A549 (cell line): ENCODE results near the gene CTBP2. TPM values are rescaled to one million over a fixed set of nuclear protein-coding genes. Genes with fewer than 3 reads are reported as not detected.

Experiments
- ATAC-seq, 2 experiments: fragments of 200-7000 bp in 1 of 2; fragments of >200 bp in 1 of 2; cut with Nextera tagmentation in 1 of 2; cut with Tn5 transposase in 1 of 2; 3 replicates each; pipeline versions ENCODE4 v1.8.0 to v1.9.1; 2018 to 2020; ENCODE audit warnings: mild to moderate bottlenecking in 1 of 2, moderate library complexity in 1 of 2
- CTCF ChIA-PET: fragments of 300-600 bp; sonication (Branson Sonifier 250); formaldehyde crosslinking; extraction: SDS; loops from one replicate; lab custom pipeline; 2021; ENCODE audit warnings: antibody characterized with exemption, inconsistent platforms; lab: Yijun Ruan, JAX
- POLR2A ChIA-PET: fragments of 350-600 bp; formaldehyde crosslinking; extraction: SDS; loops from one replicate; lab custom pipeline; 2021; ENCODE audit warnings: antibody characterized with exemption, inconsistent platforms; lab: Yijun Ruan, JAX
- DNase-seq, 2 experiments: peaks; one replicate each; pipeline versions ENCODE4 v3.0.0 to v3.0.0-alpha.2; 2011 to 2016; ENCODE audit warnings: low read depth in 1 of 2, low spot score in 1 of 2
- FAIRE-seq: peaks from 2 replicates; lab custom pipeline; 2011; peaks lifted over from hg19 to GRCh38; lab: Jason Lieb, UNC
- H3K27ac ChIP-seq, 2 experiments: fragments of >200 bp; sonication (Bioruptor Twin); formaldehyde crosslinking; 3 replicates each; pipeline ENCODE4 v1.5.1; 2016 to 2017
- H3K4me1 ChIP-seq: fragments of >200 bp; sonication (Bioruptor Twin); formaldehyde crosslinking; 3 replicates; pipeline ENCODE4 v1.6.1; 2016
- H3K4me2 ChIP-seq: fragments of >200 bp; sonication (Bioruptor Twin); formaldehyde crosslinking; 3 replicates; pipeline ENCODE4 v1.6.1; 2016
- H3K4me3 ChIP-seq: fragments of >200 bp; sonication (Bioruptor Twin); formaldehyde crosslinking; 3 replicates; pipeline ENCODE4 v1.5.1; 2016
- H3K9me3 ChIP-seq: fragments of >200 bp; sonication (Bioruptor Twin); formaldehyde crosslinking; 3 replicates; pipeline ENCODE4 v1.6.1; 2016
- CHD2 ChIP-seq: fragments of 150-350 bp; IDR thresholded peaks from 2 replicates; pipeline ENCODE4 v1.6.1; 2014; ENCODE audit warnings: low read length; ENCODE audit not compliant: partially characterized antibody
- CHD4 ChIP-seq: fragments of 200-600 bp; sonication (generic); IDR thresholded peaks from 2 replicates; pipeline ENCODE4 v1.6.1; 2016; ENCODE audit warnings: antibody characterized with exemption, mild to moderate bottlenecking, borderline replicate concordance
- E2F6 ChIP-seq: IDR thresholded peaks from 2 replicates; pipeline ENCODE4 v1.6.1; 2012; ENCODE audit warnings: low read depth, borderline replicate concordance
- EHF ChIP-seq: fragments of 250-450 bp; sonication (Bioruptor Pico); IDR thresholded peaks from 2 replicates; pipeline ENCODE4 v1.5.0; 2020; ENCODE audit warnings: mild to moderate bottlenecking
- ESRRA ChIP-seq: fragments of 150-350 bp; IDR thresholded peaks from 2 replicates; pipeline ENCODE4 v1.6.1; 2014; ENCODE audit warnings: mild to moderate bottlenecking, low read length, borderline replicate concordance
- FOSB ChIP-seq: fragments of 250-450 bp; sonication (Bioruptor Pico); IDR thresholded peaks from 2 replicates; pipeline ENCODE4 v1.5.0; 2020; ENCODE audit warnings: mild to moderate bottlenecking, moderate library complexity
- GATA3 ChIP-seq: IDR thresholded peaks from 2 replicates; pipeline ENCODE4 v1.6.1; 2012; ENCODE audit warnings: borderline replicate concordance
- HMGXB4 ChIP-seq: fragments of 250-450 bp; sonication (Bioruptor Pico); IDR thresholded peaks from 2 replicates; pipeline ENCODE4 v1.5.0; 2021; ENCODE audit warnings: mild to moderate bottlenecking, moderate library complexity, borderline replicate concordance
- HOXB5 ChIP-seq: fragments of 250-450 bp; sonication (Bioruptor Pico); IDR thresholded peaks from 2 replicates; pipeline ENCODE4 v1.5.0; 2020; ENCODE audit warnings: mild to moderate bottlenecking, moderate library complexity
- JUN ChIP-seq, 2 experiments: fragments of >200 bp; sonication (Bioruptor Twin); formaldehyde crosslinking; IDR thresholded peaks; 2 replicates in 1 of 2; 3 replicates in 1 of 2; pipeline ENCODE4 v1.6.1; 2016 to 2017
- JUNB ChIP-seq: fragments of >200 bp; sonication (Bioruptor Twin); formaldehyde crosslinking; IDR thresholded peaks from 2 replicates; pipeline ENCODE4 v1.6.1; 2016
- KDM1A ChIP-seq: fragments of 200-600 bp; sonication (generic); IDR thresholded peaks from 2 replicates; pipeline ENCODE4 v1.6.1; 2016; ENCODE audit warnings: low read depth, mild to moderate bottlenecking
- KDM5A ChIP-seq: fragments of 200-600 bp; sonication (generic); IDR thresholded peaks from 2 replicates; pipeline ENCODE4 v1.6.1; 2016; ENCODE audit warnings: antibody characterized with exemption, mild to moderate bottlenecking
- NPAS2 ChIP-seq: fragments of 250-450 bp; sonication (Bioruptor Pico); IDR thresholded peaks from 2 replicates; pipeline ENCODE4 v1.8.0; 2022; ENCODE audit warnings: mild to moderate bottlenecking, moderate library complexity, borderline replicate concordance
- NR3C1 ChIP-seq: fragments of >200 bp; sonication (Bioruptor Twin); formaldehyde crosslinking; IDR thresholded peaks from 3 replicates; pipeline ENCODE4 v1.6.1; 2017
- POLR2AphosphoS2 ChIP-seq: conservative IDR thresholded peaks from 2 replicates; pipeline ENCODE4 v1.6.1; 2012; ENCODE audit warnings: low read length, improper control_type of control experiment, inconsistent platforms
- RARB ChIP-seq: fragments of 250-450 bp; sonication (Bioruptor Pico); IDR thresholded peaks from 2 replicates; pipeline ENCODE4 v1.8.0; 2021; ENCODE audit warnings: mild to moderate bottlenecking, moderate library complexity
- REST ChIP-seq: fragments of 200-600 bp; sonication (generic); IDR thresholded peaks from 2 replicates; pipeline ENCODE4 v1.6.1; 2016; ENCODE audit warnings: antibody characterized with exemption, mild to moderate bottlenecking, moderate library complexity
- SMC3 ChIP-seq: fragments of >200 bp; sonication (Bioruptor Twin); formaldehyde crosslinking; IDR thresholded peaks from 3 replicates; pipeline ENCODE4 v1.6.1; 2018; ENCODE audit warnings: inconsistent platforms
- ZC3H11A ChIP-seq: fragments of 450-650 bp; IDR thresholded peaks from 2 replicates; pipeline ENCODE4 v1.6.1; 2014; ENCODE audit warnings: antibody characterized with exemption, mild to moderate bottlenecking
- ZNF302 ChIP-seq: fragments of 250-450 bp; sonication (Bioruptor Pico); IDR thresholded peaks from 2 replicates; pipeline ENCODE4 v1.9.0; 2021; ENCODE audit warnings: inconsistent platforms, mild to moderate bottlenecking, moderate library complexity
- WGBS: methylation state at CpG from one replicate; pipeline ENCODE4 v1.1.6; 2017; ENCODE audit errors: missing lambda C conversion rate; 5-methylcytosine and 5-hydroxymethylcytosine counted together
- polyA plus RNA-seq, 4 experiments: library from polyadenylated mRNA; depleted of rRNA in 3 of 4; stranded (reverse); fragments of >200 nt; fragmentation: RNase III in 1 of 4; extraction: RNeasy Plus Mini Kit Qiagen cat#74134 plus additional on column Dnase treatment in 1 of 4; gene quantifications; 2 replicates in 3 of 4; 3 replicates in 1 of 4; pipeline ENCODE4 v1.2.3, GENCODE V29; 2011 to 2017
- TF ChIP-seq, protein P1 (sequence below): IDR thresholded peaks from 2 replicates; pipeline ENCODE4 v1.6.1; 2012
- TF ChIP-seq, protein P2 (sequence below): IDR thresholded peaks from 2 replicates; pipeline ENCODE4 v1.6.1; 2012
- TF ChIP-seq, protein P3 (sequence below): fragments of >200 bp; sonication (Bioruptor Twin); formaldehyde crosslinking; IDR thresholded peaks from 3 replicates; pipeline ENCODE4 v1.6.1; 2016
- TF ChIP-seq, protein P4 (sequence below): fragments of >200 bp; sonication (Bioruptor Twin); formaldehyde crosslinking; IDR thresholded peaks from 2 replicates; pipeline ENCODE4 v1.6.1; 2016

The CTBP2 gene
- polyA plus RNA-seq, 2 of the 4 experiments (the other 2 are of a cell fraction) = 74.9 to 78.9 TPM

GRCh38 chr10:125076121-125076825 is 84.1 kb downstream of the CTBP2 start:
- no peaks in the 10 kb centered on the region for H3K9me3 ChIP-seq
- H3K4me1 ChIP-seq = peaks cover 4% of the 10 kb centered on the region; the same call in 1 of the 3 replicates
- TF ChIP-seq ZNF302 (CRISPR knock-in tag) = no peak
- no peak for TF ChIP-seq RARB
- no peak for TF ChIP-seq E2F6
- CTCF ChIA-PET = interaction anchor here (1.4 to 7.6 kb wide), 3 partner anchors 14 to 29 kb away, joined by 3 to 50 read pairs (median 15); no protein-coding TSS in a partner anchor
- H3K27ac ChIP-seq = no peak overlapping the region
- H3K4me2 ChIP-seq = no peak overlapping the region
- ATAC-seq (no peak), FAIRE-seq (no peak), DNase-seq (no peak)
- WGBS = 94% methylated on average over 15 of the region's 15 CpGs
- POLR2A ChIA-PET = no interaction called here
- no peak overlapping the region for H3K4me3 ChIP-seq

GRCh38 chr10:125073996-125074395 is 86.4 kb downstream of the CTBP2 start:
- H3K9me3 ChIP-seq = no peaks in the 10 kb centered on the region
- TF ChIP-seq, protein P1, sequence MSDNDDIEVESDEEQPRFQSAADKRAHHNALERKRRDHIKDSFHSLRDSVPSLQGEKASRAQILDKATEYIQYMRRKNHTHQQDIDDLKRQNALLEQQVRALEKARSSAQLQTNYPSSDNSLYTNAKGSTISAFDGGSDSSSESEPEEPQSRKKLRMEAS = no peak
- TF ChIP-seq GATA3 (no peak), KDM1A (no peak), ZC3H11A (no peak), FOSB (CRISPR knock-in tag) (no peak), EHF (CRISPR knock-in tag) (no peak), ZNF302 (CRISPR knock-in tag) (no peak), CHD4 (no peak), SMC3 (no peak), CHD2 (no peak)
- TF ChIP-seq, protein P2, sequence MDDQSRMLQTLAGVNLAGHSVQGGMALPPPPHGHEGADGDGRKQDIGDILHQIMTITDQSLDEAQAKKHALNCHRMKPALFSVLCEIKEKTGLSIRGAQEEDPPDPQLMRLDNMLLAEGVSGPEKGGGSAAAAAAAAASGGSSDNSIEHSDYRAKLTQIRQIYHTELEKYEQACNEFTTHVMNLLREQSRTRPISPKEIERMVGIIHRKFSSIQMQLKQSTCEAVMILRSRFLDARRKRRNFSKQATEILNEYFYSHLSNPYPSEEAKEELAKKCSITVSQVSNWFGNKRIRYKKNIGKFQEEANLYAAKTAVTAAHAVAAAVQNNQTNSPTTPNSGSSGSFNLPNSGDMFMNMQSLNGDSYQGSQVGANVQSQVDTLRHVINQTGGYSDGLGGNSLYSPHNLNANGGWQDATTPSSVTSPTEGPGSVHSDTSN = no peak
- TF ChIP-seq, protein P3, sequence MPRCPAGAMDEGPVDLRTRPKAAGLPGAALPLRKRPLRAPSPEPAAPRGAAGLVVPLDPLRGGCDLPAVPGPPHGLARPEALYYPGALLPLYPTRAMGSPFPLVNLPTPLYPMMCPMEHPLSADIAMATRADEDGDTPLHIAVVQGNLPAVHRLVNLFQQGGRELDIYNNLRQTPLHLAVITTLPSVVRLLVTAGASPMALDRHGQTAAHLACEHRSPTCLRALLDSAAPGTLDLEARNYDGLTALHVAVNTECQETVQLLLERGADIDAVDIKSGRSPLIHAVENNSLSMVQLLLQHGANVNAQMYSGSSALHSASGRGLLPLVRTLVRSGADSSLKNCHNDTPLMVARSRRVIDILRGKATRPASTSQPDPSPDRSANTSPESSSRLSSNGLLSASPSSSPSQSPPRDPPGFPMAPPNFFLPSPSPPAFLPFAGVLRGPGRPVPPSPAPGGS = no peak
- TF ChIP-seq, protein P4, sequence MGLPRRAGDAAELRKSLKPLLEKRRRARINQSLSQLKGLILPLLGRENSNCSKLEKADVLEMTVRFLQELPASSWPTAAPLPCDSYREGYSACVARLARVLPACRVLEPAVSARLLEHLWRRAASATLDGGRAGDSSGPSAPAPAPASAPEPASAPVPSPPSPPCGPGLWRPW = no peak
- H3K4me3 ChIP-seq = no peak overlapping the region
- no peak overlapping the region for H3K4me2 ChIP-seq
- DNase-seq (no peak), ATAC-seq (no peak), FAIRE-seq (no peak)
- H3K4me1 ChIP-seq = no peaks in the 10 kb centered on the region
- POLR2A ChIA-PET = no interaction called here
- CTCF ChIA-PET = interaction anchor here (1.7 to 7.6 kb wide), 4 partner anchors 10 to 26 kb away, joined by 6 to 50 read pairs (median 16); no protein-coding TSS in a partner anchor
- H3K27ac ChIP-seq = no peak overlapping the region

- DNase-seq = no peak
- no peak overlapping the region for H3K27ac ChIP-seq
- 92% methylated on average over 4 of the region's 4 CpGs for WGBS
- CTCF ChIA-PET = interaction anchor here (0.6 to 7.6 kb wide), 5 partner anchors 11 to 237 kb away, joined by 3 to 50 read pairs (median 6); no protein-coding TSS in a partner anchor
- no peaks in the 10 kb centered on the region for H3K9me3 ChIP-seq
- POLR2A ChIA-PET = no interaction called here
- FAIRE-seq = no peak
- H3K4me1 ChIP-seq = no peaks in the 10 kb centered on the region
- ATAC-seq = no peak
- no peak overlapping the region for H3K4me2 ChIP-seq
- no peak overlapping the region for H3K4me3 ChIP-seq
- no peak for TF ChIP-seq ESRRA
- TF ChIP-seq POLR2AphosphoS2 = no peak
- TF ChIP-seq ZC3H11A = no peak
- TF ChIP-seq CHD2 = no peak
- TF ChIP-seq KDM5A = no peak
- TF ChIP-seq NR3C1 = no peak
- TF ChIP-seq HMGXB4 (CRISPR knock-in tag) = no peak
- TF ChIP-seq JUNB = no peak
- TF ChIP-seq HOXB5 (CRISPR knock-in tag) = no peak
- no peak for TF ChIP-seq JUN (IDR thresholded peaks at IDR 0.05)
- no peak for TF ChIP-seq NPAS2 (CRISPR knock-in tag)
- TF ChIP-seq REST = no peak
Measured at GRCh38 chr10:125072794-125073193, 87.6 kb downstream of the CTBP2 start.
